ENCODE results near the gene RCBTB2. TPM values are rescaled to one million over a fixed set of nuclear protein-coding genes. Genes with fewer than 3 reads are reported as not detected.
"Not testable (repeated sequence)": the region's sequence is repeated elsewhere in the genome, so short reads cannot be mapped to it uniquely, and the experiment has no call there.

The RCBTB2 gene
- 1.6 and 1.7 TPM in 2 replicates for total RNA-seq

- DNase-seq: peak; percentile 100
- Mint-ChIP-seq H3K27ac (peak within 1 kb of the TSS; percentile 96), H3K27me3 (peaks cover 15% of the 10 kb centered on the region), H3K4me3 (peak within 1 kb of the TSS; percentile 87), H3K4me1 (peaks cover 26% of the 10 kb centered on the region), H3K9me3 (peaks cover 21% of the 10 kb centered on the region), H3K36me3 (ENCODE audit: low read depth) (no peaks in the 10 kb centered on the region)
- intact Hi-C loops (cut with micrococcal nuclease): loop anchor here (1.0 to 2.0 kb wide), 8 partner anchors 28 to 496 kb away; partner anchors contain the start of genes NUDT15 and RB1
Observed at GRCh38 chr13:48532506-48533499, at the start of gene RCBTB2. TSS of gene RCBTB2 (minus strand) at chr13:48533080. CDS start at chr13:48521939, 11,141 bp downstream.

DNA sequence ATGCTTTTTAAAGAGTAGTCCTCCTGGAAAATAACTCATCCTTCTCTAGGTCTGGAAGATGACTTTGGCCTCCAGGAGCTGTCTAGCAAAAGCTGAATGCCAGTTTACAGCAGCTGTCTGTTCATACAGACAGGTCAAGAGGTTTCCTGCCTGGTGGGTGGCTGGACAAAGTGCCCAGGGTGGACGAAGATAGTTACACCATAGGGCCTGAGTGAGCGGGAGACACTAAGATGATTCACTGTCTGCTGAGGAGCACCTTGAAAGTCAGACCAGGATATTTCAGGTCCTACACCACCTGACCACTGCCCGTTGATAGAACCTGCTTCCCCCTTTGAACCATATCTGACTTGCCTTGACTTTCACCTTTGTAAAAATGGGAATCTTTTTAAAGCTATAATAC lies 49.2 kb upstream of the RCBTB2 start:
- Mint-ChIP-seq H3K9me3 (no peaks in the 10 kb centered on the region), H3K27me3 (peaks cover 59% of the 10 kb centered on the region), H3K4me1 (peaks cover 15% of the 10 kb centered on the region), H3K4me3 (no peak overlapping the region), H3K27ac (no peak overlapping the region), H3K36me3 (ENCODE audit: low read depth) (no peaks in the 10 kb centered on the region)
- intact Hi-C loops (cut with micrococcal nuclease): loop anchor here (5.0 kb wide), 1 partner anchor 345 kb away; no protein-coding TSS in a partner anchor
- DNase-seq: no peak

DNA sequence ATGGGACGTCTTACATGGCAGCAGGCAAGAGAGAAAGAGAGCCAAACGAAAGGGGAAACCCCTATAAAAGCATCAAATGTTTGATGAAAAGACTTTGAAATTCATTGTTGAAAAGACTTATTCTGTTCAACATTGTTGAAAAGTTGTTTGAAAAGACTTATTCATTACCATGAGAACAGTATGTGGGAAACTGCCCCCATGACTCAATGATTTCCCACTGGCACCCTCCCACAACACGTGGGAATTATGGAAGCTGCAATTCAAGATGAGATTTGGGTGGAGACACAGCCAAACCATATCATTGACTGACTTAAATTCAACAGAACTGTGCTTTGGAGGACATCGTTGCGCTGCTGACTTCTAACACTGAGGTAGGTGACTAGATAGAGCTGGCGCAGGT lies 48.0 kb upstream of the RCBTB2 start:
- H3K4me3 Mint-ChIP-seq: no peak overlapping the region
- H3K9me3 Mint-ChIP-seq: no peaks in the 10 kb centered on the region
- DNase-seq: no peak
- peaks cover 66% of the 10 kb centered on the region for H3K27me3 Mint-ChIP-seq
- no peak overlapping the region for H3K27ac Mint-ChIP-seq
- peaks cover 11% of the 10 kb centered on the region for H3K4me1 Mint-ChIP-seq
- intact Hi-C loops (cut with micrococcal nuclease): loop anchor here (1.0 to 5.0 kb wide), 5 partner anchors 18 to 454 kb away; no protein-coding TSS in a partner anchor
- H3K36me3 Mint-ChIP-seq (ENCODE audit: low read depth): no peaks in the 10 kb centered on the region

GRCh38 chr13:48580185-48580803 lies 47.4 kb upstream of the RCBTB2 start:
- peaks cover 70% of the 10 kb centered on the region for H3K27me3 Mint-ChIP-seq
- intact Hi-C loops (cut with micrococcal nuclease): loop anchor here (1.0 to 5.0 kb wide), 5 partner anchors 17 to 453 kb away; no protein-coding TSS in a partner anchor
- no peaks in the 10 kb centered on the region for H3K9me3 Mint-ChIP-seq
- H3K27ac Mint-ChIP-seq: no peak overlapping the region
- peaks cover 12% of the 10 kb centered on the region for H3K4me1 Mint-ChIP-seq
- DNase-seq: peak; percentile 91
- H3K4me3 Mint-ChIP-seq: no peak overlapping the region
- H3K36me3 Mint-ChIP-seq (ENCODE audit: low read depth): no peaks in the 10 kb centered on the region

DNA sequence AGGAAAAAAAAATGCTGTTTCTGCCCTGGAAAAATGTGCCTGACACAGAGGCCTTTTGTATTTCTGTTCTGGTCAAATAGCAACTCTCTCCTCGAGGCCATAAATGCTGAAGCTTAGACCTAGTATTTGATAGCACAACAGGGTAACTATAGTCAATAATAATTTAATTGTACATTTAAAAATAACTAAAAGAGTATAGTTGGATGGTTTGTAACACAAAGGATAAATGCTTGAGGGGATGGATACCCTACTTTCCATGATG lies 47.0 kb upstream of the RCBTB2 start:
- H3K4me3 Mint-ChIP-seq; H3K9me3 Mint-ChIP-seq; DNase-seq; H3K27ac Mint-ChIP-seq; H3K36me3 Mint-ChIP-seq (ENCODE audit: low read depth): not testable (repeated sequence)
- Mint-ChIP-seq H3K4me1 (peaks cover 12% of the 10 kb centered on the region), H3K27me3 (peaks cover 69% of the 10 kb centered on the region)
- intact Hi-C loops (cut with micrococcal nuclease): loop anchor here (1.0 to 5.0 kb wide), 5 partner anchors 17 to 453 kb away; no protein-coding TSS in a partner anchor

DNA sequence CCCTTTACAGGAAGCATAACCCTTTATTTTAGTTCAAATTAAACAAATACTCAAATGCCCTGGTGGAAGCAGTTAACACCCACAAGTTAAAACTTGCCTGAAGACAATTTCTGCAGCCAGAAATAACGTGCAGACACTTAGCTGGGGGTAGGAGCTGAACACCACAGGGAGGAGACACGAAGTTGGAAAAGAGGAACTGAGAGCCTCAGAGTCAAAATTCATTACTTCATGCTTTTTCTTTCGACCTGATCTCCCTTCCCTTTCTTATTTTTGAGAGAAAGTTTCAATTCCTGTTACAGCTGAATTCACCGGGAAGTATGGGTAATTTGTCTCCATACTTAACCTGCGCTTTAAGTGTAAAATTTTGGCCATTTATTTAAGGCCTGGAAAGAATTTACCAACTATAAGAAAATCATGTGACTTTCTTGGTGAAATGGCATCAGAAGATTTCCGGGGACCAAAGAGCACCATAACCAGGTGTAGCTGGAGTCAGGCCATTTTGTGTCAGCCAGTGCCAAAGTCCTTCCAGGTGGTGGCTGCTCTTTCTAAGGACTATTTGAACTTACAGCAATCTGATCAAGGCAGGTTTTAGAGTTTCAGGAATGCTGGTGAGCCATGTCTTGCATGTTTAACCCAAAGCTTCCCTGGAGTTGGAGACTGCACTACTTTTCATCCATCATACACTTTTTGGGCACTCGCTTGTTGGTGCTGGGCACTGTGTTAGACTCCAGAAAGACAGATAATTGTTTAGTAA lies 46.5 kb upstream of the RCBTB2 start:
- H3K4me1 Mint-ChIP-seq: peaks cover 12% of the 10 kb centered on the region
- no peaks in the 10 kb centered on the region for H3K9me3 Mint-ChIP-seq
- DNase-seq: no peak
- H3K36me3 Mint-ChIP-seq (ENCODE audit: low read depth): no peaks in the 10 kb centered on the region
- peaks cover 65% of the 10 kb centered on the region for H3K27me3 Mint-ChIP-seq
- intact Hi-C loops (cut with micrococcal nuclease): no loop called here
- H3K27ac Mint-ChIP-seq: no peak overlapping the region
- no peak overlapping the region for H3K4me3 Mint-ChIP-seq

DNA sequence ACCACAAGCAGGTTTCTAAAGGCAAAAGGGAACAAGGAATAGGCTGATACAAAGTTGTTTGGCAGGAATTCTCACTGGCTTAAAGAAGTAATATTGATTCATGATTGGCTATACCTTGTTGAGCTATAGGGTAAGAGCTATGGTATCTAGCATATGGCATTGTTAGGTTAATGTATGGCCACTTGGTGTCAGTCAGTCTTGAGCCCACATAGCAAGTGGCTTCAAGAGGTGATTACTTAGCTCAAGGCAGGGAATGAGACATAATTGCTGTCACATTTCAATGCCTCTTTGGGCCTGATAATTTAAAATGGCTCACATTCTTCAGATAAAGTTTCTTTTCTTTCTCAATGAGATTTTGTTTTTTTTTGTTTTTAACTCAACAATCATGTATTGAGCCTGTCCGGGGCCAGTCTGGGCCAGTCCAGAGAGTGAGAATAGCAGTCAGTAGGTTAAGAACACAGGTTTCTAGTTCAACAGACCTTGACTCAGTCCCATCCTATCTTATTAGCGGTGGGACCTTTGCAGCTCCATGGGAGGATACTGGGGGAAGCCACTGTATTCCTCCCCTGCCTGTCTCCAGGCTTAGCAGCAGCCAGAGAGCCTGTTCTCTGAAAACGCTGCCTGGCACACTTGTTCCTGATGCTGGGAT lies 45.8 kb upstream of the RCBTB2 start:
- intact Hi-C loops (cut with micrococcal nuclease): no loop called here
- Mint-ChIP-seq H3K4me1 (peaks cover 16% of the 10 kb centered on the region), H3K27ac (no peak overlapping the region), H3K36me3 (ENCODE audit: low read depth) (no peaks in the 10 kb centered on the region), H3K4me3 (no peak overlapping the region), H3K27me3 (peaks cover 63% of the 10 kb centered on the region), H3K9me3 (no peaks in the 10 kb centered on the region)
- no peak for DNase-seq

GRCh38 chr13:48576448-48577010 lies 43.6 kb upstream of the RCBTB2 start:
- Mint-ChIP-seq H3K27ac (no peak overlapping the region), H3K4me3 (no peak overlapping the region), H3K27me3 (peaks cover 48% of the 10 kb centered on the region), H3K9me3 (no peaks in the 10 kb centered on the region), H3K36me3 (ENCODE audit: low read depth) (no peaks in the 10 kb centered on the region), H3K4me1 (peaks cover 16% of the 10 kb centered on the region)
- DNase-seq: no peak
- intact Hi-C loops (cut with micrococcal nuclease): no loop called here

DNA sequence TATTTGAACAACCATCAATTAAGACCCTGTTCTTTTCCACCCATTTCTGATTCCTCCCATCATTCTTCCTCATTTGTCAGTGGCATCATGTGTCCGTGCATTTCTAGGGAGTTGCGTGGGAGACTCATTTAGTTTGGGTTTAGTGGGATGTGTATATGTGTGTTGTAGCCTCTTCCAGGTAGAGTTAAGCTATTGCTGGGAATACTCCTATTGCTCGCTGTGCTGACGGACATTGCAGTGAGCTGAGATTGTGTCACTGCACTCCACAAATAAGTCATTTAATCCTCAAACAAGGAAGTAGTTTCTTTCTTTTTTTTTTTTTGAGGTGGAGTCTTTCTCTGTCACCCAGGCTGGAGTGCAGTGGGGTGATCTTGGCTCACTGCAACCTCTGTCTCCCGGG lies 42.2 kb upstream of the RCBTB2 start:
- peak; percentile 44 for DNase-seq
- H3K9me3 Mint-ChIP-seq: no peaks in the 10 kb centered on the region
- intact Hi-C loops (cut with micrococcal nuclease): no loop called here
- H3K36me3 Mint-ChIP-seq (ENCODE audit: low read depth): no peaks in the 10 kb centered on the region
- H3K4me3 Mint-ChIP-seq: no peak overlapping the region
- peaks cover 45% of the 10 kb centered on the region for H3K27me3 Mint-ChIP-seq
- peaks cover 17% of the 10 kb centered on the region for H3K4me1 Mint-ChIP-seq
- no peak overlapping the region for H3K27ac Mint-ChIP-seq

DNA sequence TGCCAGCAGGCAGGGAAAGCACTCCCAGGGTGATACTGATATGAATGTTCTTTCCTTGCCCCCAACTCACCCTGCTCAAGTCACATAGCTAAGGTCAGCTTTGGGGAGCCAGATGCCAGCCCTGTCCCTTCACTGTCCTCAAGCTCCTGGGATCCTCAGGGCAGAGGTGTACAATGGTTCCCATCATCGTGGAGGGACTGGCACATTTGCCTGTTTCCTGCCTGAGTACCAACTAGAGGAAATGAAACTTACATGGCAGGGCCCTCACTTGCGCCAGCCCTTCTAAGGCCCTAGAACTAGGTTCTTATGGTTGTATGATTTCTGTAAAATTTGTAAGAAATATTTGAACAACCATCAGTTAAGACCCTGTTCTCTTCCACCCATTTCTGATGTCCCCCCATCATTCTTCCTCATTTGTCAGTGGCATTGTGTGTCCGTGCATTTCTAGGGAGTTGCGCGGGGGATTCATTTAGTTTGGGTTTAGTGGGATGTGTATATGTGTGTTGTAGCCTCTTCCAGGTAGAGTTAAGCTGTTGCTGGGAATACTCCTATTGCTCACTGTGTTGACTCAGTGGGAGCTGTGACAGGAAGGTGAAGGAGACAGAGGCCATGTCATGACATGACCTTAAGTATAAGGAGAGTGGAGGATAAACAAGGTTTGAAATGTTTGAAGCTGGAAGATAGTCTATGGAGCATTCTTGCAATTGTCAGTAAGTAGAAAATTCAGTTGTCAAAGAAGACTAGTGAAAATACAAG lies 41.3 kb upstream of the RCBTB2 start:
- no peak overlapping the region for H3K4me3 Mint-ChIP-seq
- H3K4me1 Mint-ChIP-seq: peaks cover 17% of the 10 kb centered on the region
- peaks cover 50% of the 10 kb centered on the region for H3K27me3 Mint-ChIP-seq
- intact Hi-C loops (cut with micrococcal nuclease): no loop called here
- no peaks in the 10 kb centered on the region for H3K9me3 Mint-ChIP-seq
- H3K27ac Mint-ChIP-seq: no peak overlapping the region
- DNase-seq: peak; percentile 53
- no peaks in the 10 kb centered on the region for H3K36me3 Mint-ChIP-seq (ENCODE audit: low read depth)

- Mint-ChIP-seq H3K27me3 (peaks cover 57% of the 10 kb centered on the region), H3K36me3 (ENCODE audit: low read depth) (no peaks in the 10 kb centered on the region), H3K27ac (no peak overlapping the region), H3K4me3 (no peak overlapping the region), H3K4me1 (peaks cover 17% of the 10 kb centered on the region), H3K9me3 (no peaks in the 10 kb centered on the region)
- intact Hi-C loops (cut with micrococcal nuclease): no loop called here
- DNase-seq: peak; percentile 46
Observed at GRCh38 chr13:48573213-48574007, 40.5 kb upstream of the RCBTB2 start.

Measured in activated CD4-positive, alpha-beta T cell treated with anti-CD3 and anti-CD28 coated beads, Interleukin-2, amount 10 ng/mL, durations not matched to agents 24 days and 14 days (primary cell).